GM10266 (cell line): ENCODE measurements around the gene ASPA.
"Not testable (repeated sequence)": the region's sequence is repeated elsewhere in the genome, so short reads cannot be mapped to it uniquely, and the experiment has no call there.

ENCODE experiments used
- DNase-seq: peaks from one replicate; pipeline ENCODE4 v3.0.0; 2012; ENCODE audit errors: extremely low spot score
- CTCF ChIP-seq: IDR thresholded peaks from 2 replicates; pipeline ENCODE4 v1.5.1; 2012; ENCODE audit warnings: mild to moderate bottlenecking, low read depth; ENCODE audit not compliant: control insufficient read depth, insufficient read depth; ENCODE audit errors: missing control alignments

ASPA gene

GRCh38 chr17:3514873-3515272 lies 39.1 kb downstream of the ASPA start:
- no peak for DNase-seq
- TF ChIP-seq CTCF = no peak

DNA sequence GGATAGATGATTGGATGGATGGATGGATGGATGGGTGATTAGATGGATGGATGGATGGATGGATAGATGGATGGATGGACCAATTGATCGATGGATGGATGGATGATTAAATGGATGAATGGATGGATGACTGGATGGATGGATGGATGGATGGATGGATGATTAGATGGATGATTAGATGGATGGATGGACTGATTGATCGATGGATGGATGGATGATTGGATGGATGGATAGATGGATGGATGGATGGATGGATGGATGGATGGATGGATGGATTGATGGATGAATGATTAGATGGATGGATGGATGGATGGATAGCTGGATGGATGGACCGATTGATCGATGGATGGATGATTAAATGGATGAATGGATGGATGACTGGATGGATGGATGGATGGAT lies 43.7 kb downstream of the ASPA start:
- DNase-seq = not testable (repeated sequence)

DNA sequence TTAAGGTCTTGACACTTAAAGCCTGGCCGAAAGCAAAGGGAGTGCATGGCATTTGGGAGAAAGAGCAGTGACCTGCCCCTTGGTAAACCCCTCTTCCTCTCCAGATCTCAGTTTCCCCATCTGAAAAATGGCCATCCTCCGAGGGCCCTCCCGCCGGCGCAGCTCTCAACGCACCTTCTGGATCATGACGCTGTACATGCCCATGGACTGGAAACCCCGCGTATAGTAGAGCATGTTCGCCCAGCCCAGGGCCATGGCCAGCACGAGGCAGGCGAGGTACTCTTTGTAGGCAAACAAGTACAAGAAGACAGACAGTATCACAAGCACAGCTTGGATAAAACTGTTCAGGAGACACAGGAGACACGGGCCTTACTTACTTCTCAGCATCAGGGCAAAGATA lies 48.2 kb downstream of the ASPA start:
- no peak for TF ChIP-seq CTCF
- no peak for DNase-seq

- TF ChIP-seq CTCF = no peak
- no peak for DNase-seq
Measured at GRCh38 chr17:3526491-3526890, 50.7 kb downstream of the ASPA start.

GRCh38 chr17:3526971-3527370 lies 51.2 kb downstream of the ASPA start:
- no peak for DNase-seq
- TF ChIP-seq CTCF = no peak

DNA sequence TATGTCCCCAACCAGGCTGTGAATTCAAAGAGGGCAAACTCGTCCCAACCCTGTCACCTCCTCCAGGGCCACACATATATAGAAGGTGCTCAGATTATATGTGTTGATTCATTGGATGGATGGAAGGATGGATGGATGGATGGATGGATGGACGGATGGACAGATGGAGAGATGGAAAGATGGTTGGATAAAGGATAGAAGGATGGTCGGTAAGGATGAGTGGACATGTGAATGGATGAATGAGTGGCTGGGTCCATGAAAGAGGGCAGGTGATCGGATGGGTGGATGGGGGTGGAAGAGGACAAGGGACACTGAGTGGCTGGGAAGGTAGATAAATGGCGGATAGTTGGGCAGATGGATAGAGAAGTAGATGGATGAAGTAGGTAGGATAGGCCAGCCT lies 51.7 kb downstream of the ASPA start:
- DNase-seq = no peak
- no peak for TF ChIP-seq CTCF

DNA sequence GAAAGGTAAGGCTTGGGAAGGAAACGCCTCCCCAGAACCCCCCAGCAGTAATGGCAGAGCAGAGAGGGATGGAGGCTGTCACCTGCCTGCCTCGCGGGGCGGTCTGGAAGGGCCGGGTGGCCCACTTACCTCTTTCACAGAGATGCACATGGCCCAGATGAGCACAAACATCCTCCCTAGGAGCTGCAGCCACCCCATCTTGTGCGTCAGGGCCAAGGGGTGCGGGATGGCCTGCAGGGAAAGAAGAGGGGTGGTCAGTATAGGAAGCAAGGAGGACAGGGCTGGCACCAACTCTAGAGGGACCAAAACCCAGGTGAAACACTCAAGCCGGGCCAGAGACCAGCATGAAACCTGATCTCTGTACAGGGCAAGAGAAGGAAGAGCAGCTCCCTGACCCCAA lies 52.1 kb downstream of the ASPA start:
- no peak for TF ChIP-seq CTCF
- DNase-seq = no peak

GRCh38 chr17:3528403-3528851 lies 52.6 kb downstream of the ASPA start:
- DNase-seq = no peak
- no peak for TF ChIP-seq CTCF
